ENCODE results near the gene MDGA2. TPM values are rescaled to one million over a fixed set of nuclear protein-coding genes. Genes with fewer than 3 reads are reported as not detected.

Gene MDGA2
- total RNA-seq, 1 experiment from 2014 or later: not detected

DNA sequence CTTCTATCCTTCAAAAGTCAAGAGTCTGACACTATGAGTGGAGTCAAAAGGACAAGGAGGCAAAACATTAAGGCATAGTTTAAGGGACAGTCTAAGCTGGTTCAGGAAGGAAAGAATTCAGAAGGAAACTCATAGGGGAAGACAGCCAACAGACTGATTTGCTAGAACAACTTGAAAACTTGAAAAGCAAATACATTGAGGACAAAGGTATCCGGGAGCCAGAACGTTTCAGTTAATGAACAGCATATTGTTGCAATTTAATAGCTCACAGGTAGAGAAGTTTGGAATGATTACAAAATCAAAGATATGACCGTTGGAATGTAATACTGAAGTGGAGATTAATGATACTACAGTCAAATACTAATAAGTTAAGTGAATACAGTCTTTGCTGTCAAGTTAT is 711.0 kb downstream of the MDGA2 start:
- no peaks in the 10 kb centered on the region for H3F3A ChIP-seq (ENCODE audit: insufficient read depth, low read depth)
- CTCF ChIA-PET: no interaction called here
- H3K4me3 ChIP-seq: no peak overlapping the region
- no peaks in the 10 kb centered on the region for H3K36me3 ChIP-seq (ENCODE audit: low read depth)
- H3K79me2 ChIP-seq (ENCODE audit: low read depth): no peaks in the 10 kb centered on the region
- intact Hi-C loops (cut with micrococcal nuclease; ENCODE audit: unreplicated experiment): no loop called here
- no peaks in the 10 kb centered on the region for H3K4me1 ChIP-seq (replicated peaks; ENCODE audit: insufficient read depth)
- H3K27me3 ChIP-seq (ENCODE audit: insufficient read depth, low read depth): no peaks in the 10 kb centered on the region
- H2AFZ ChIP-seq: no peak overlapping the region
- TF ChIP-seq CTCF (conservative IDR thresholded peaks at IDR 0.05) (no peak), EZH2 (IDR thresholded peaks at IDR 0.05; ENCODE audit: low read depth) (no peak)
- no peaks in the 10 kb centered on the region for H3K9me2 ChIP-seq (ENCODE audit: insufficient read depth)
- no peaks in the 10 kb centered on the region for H3K9me3 ChIP-seq (ENCODE audit: insufficient read depth, low read depth)
- no peak overlapping the region for H3K4me2 ChIP-seq
- POLR2A ChIA-PET (ENCODE audit: unreplicated experiment): no interaction called here
- no peak for DNase-seq
- no peaks in the 10 kb centered on the region for H4K20me1 ChIP-seq (ENCODE audit: insufficient read depth)
- no TSS peak for BruUV-seq (replicated peaks)
- no peak overlapping the region for H3K27ac ChIP-seq

GRCh38 chr14:46951103-46951502 is 724.3 kb downstream of the MDGA2 start:
- Histone ChIP-seq H3K4me2 (no peak overlapping the region), H3K79me2 (ENCODE audit: low read depth) (no peaks in the 10 kb centered on the region), H3K9me3 (ENCODE audit: insufficient read depth, low read depth) (no peaks in the 10 kb centered on the region), H3F3A (ENCODE audit: insufficient read depth, low read depth) (no peaks in the 10 kb centered on the region), H3K4me1 (replicated peaks; ENCODE audit: insufficient read depth) (no peaks in the 10 kb centered on the region), H3K27me3 (ENCODE audit: insufficient read depth, low read depth) (no peaks in the 10 kb centered on the region), H3K9me2 (ENCODE audit: insufficient read depth) (no peaks in the 10 kb centered on the region), H3K27ac (no peak overlapping the region), H3K4me3 (no peak overlapping the region), H2AFZ (no peak overlapping the region), H3K36me3 (ENCODE audit: low read depth) (no peaks in the 10 kb centered on the region), H4K20me1 (ENCODE audit: insufficient read depth) (no peaks in the 10 kb centered on the region)
- CTCF ChIA-PET: no interaction called here
- no peak for DNase-seq
- TF ChIP-seq EZH2 (IDR thresholded peaks at IDR 0.05; ENCODE audit: low read depth): no peak
- TF ChIP-seq CTCF (conservative IDR thresholded peaks at IDR 0.05): no peak
- intact Hi-C loops (cut with micrococcal nuclease; ENCODE audit: unreplicated experiment): no loop called here
- POLR2A ChIA-PET (ENCODE audit: unreplicated experiment): no interaction called here
- no TSS peak for BruUV-seq (replicated peaks)

DNA sequence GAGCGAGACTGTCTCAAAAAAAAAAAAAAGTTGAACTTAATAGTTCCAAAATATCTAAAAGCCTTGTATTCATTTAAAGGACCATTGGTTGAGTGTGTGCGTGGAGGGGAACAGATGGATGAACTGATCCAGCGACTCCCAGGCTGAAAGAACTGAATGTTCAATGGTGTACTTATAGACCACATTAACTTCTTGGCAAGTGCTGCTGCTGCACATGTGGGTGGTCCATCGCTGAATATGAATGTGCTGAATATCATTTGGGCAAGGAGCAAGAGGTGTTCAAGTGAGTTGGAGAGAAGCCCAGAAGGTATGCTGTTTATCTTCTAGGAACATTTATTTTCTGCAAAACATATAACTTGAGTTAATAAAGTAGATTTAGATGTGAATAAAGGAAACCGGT is 734.8 kb downstream of the MDGA2 start:
- Histone ChIP-seq H3F3A (ENCODE audit: insufficient read depth, low read depth) (no peaks in the 10 kb centered on the region), H3K79me2 (ENCODE audit: low read depth) (no peaks in the 10 kb centered on the region), H3K27ac (no peak overlapping the region), H3K4me3 (no peak overlapping the region), H3K36me3 (ENCODE audit: low read depth) (no peaks in the 10 kb centered on the region), H3K4me2 (no peak overlapping the region), H3K9me2 (ENCODE audit: insufficient read depth) (no peaks in the 10 kb centered on the region), H3K27me3 (ENCODE audit: insufficient read depth, low read depth) (no peaks in the 10 kb centered on the region), H2AFZ (no peak overlapping the region), H3K9me3 (ENCODE audit: insufficient read depth, low read depth) (no peaks in the 10 kb centered on the region), H3K4me1 (replicated peaks; ENCODE audit: insufficient read depth) (no peaks in the 10 kb centered on the region), H4K20me1 (ENCODE audit: insufficient read depth) (no peaks in the 10 kb centered on the region)
- CTCF ChIA-PET: no interaction called here
- TF ChIP-seq EZH2 (IDR thresholded peaks at IDR 0.05; ENCODE audit: low read depth) (no peak), CTCF (conservative IDR thresholded peaks at IDR 0.05) (no peak)
- no TSS peak for BruUV-seq (replicated peaks)
- intact Hi-C loops (cut with micrococcal nuclease; ENCODE audit: unreplicated experiment): no loop called here
- POLR2A ChIA-PET (ENCODE audit: unreplicated experiment): no interaction called here
- DNase-seq: no peak
